Esophagus squamous epithelium (tissue), 5 donors: ENCODE measurements around the gene MOB3B. TPM values are rescaled to one million over a fixed set of nuclear protein-coding genes. Genes with fewer than 3 reads are reported as not detected.

Source experiments
- DNase-seq: peaks from one replicate; lab custom pipeline; 2025; lab: John Stamatoyannopoulos, UW
- H3K27ac ChIP-seq, 4 donors: fragments of 200-600 bp; sonication (generic); one replicate each; pipeline ENCODE4 v1.5.1; 2016 to 2019; ENCODE audit warnings: mild to moderate bottlenecking in 1 of 4
- H3K27me3 ChIP-seq, 4 donors: fragments of 200-600 bp; sonication (generic); 1 replicate in 3 of 4; 2 replicates in 1 of 4; pipeline versions ENCODE4 v1.5.1 to v1.6.0; 2017 to 2021; ENCODE audit warnings: antibody characterized with exemption in 1 of 4
- H3K36me3 ChIP-seq, 3 donors: fragments of 200-600 bp; sonication (generic); one replicate each; pipeline ENCODE4 v1.5.1; 2016 to 2019
- H3K4me1 ChIP-seq, 3 donors: fragments of 200-600 bp; sonication (generic); one replicate each; pipeline ENCODE4 v1.5.1; 2017 to 2019
- H3K4me3 ChIP-seq, 4 donors: fragments of 200-600 bp; sonication (generic); 1 replicate in 3 of 4; 2 replicates in 1 of 4; pipeline ENCODE4 v1.5.1; 2016 to 2019; ENCODE audit warnings: mild to moderate bottlenecking in 2 of 4, moderate library complexity in 1 of 4
- H3K9me3 ChIP-seq, 3 donors: fragments of 200-600 bp; sonication (generic); one replicate each; pipeline ENCODE4 v1.5.1; 2016 to 2019
- CTCF ChIP-seq, 6 experiments: fragments of 450-650 bp in 4 of 6; fragments of 200-600 bp in 2 of 6; sonication (generic) in 2 of 6; IDR thresholded peaks; one replicate each; pipeline ENCODE4 v1.5.1; 2016 to 2019; ENCODE audit warnings: antibody characterized with exemption in 6 of 6, mild to moderate bottlenecking in 4 of 6, moderate library complexity in 4 of 6
- POLR2A ChIP-seq, 4 donors: fragments of 450-650 bp; IDR thresholded peaks; one replicate each; pipeline ENCODE4 v1.6.1; 2017; ENCODE audit warnings: antibody characterized with exemption in 4 of 4, mild to moderate bottlenecking in 4 of 4, moderate library complexity in 3 of 4
- WGBS, 2 donors: methylation state at CpG; one replicate each; pipeline ENCODE4 v1.1.5; 2018; 5-methylcytosine and 5-hydroxymethylcytosine counted together
- intact Hi-C: fragments of 100-400 bp; cut with DNase I; formaldehyde crosslinking; loops from one replicate; pipeline ENCODE4 v1.15.0; 2022
- total RNA-seq, 4 donors: library from RNA; depleted of rRNA; stranded (reverse); fragments of >200 nt; gene quantifications; one replicate each; pipeline ENCODE4 v1.1.0, GENCODE V29; 2016
- donor health status: DM: yes; HTN: yes; CAD: no.

Gene MOB3B
- total RNA-seq, 4 donors from 2014 or later: 2.2 to 7.6 (median 5.2) TPM

- Histone ChIP-seq H3K4me1 (peaks cover 4 to 27% (median 8%) of the 10 kb centered on the region in 3 donors), H3K27ac (no peak overlapping the region), H3K36me3 (no peaks in the 10 kb centered on the region), H3K27me3 (no peaks in the 10 kb centered on the region), H3K4me3 (no peak overlapping the region), H3K9me3 (peaks cover 0 to 4% (median 0%) of the 10 kb centered on the region in 3 donors)
- 89 to 96% methylated on average over 6 of the region's 6 CpGs for WGBS, 2 donors
- no peak for DNase-seq
- TF ChIP-seq CTCF (IDR thresholded peaks at IDR 0.05) (no peak), POLR2A (IDR thresholded peaks at IDR 0.05) (no peak)
- intact Hi-C loops: no loop called here
Observed at GRCh38 chr9:27476870-27477515, 52.6 kb downstream of the MOB3B start.

GRCh38 chr9:27475057-27475595 is 54.5 kb downstream of the MOB3B start:
- peaks cover 4 to 45% (median 8%) of the 10 kb centered on the region in 3 donors for H3K4me1 ChIP-seq
- WGBS, 2 donors: 80 to 96% methylated on average over 5 to 7 of the region's 7 CpGs
- no peaks in the 10 kb centered on the region for H3K27me3 ChIP-seq
- H3K27ac ChIP-seq: peak overlapping the region in 3 of 4 donors; percentile 18 to 61 (median 38)
- H3K9me3 ChIP-seq: peaks cover 0 to 4% (median 0%) of the 10 kb centered on the region in 3 donors
- no peak for TF ChIP-seq POLR2A (IDR thresholded peaks at IDR 0.05)
- TF ChIP-seq CTCF (IDR thresholded peaks at IDR 0.05): no peak
- intact Hi-C loops: no loop called here
- H3K36me3 ChIP-seq: no peaks in the 10 kb centered on the region
- no peak for DNase-seq
- no peak overlapping the region for H3K4me3 ChIP-seq

GRCh38 chr9:27474305-27474704 is 55.3 kb downstream of the MOB3B start:
- H3K4me1 ChIP-seq: peaks cover 4 to 45% (median 8%) of the 10 kb centered on the region in 3 donors
- H3K27ac ChIP-seq: peak overlapping the region in 3 of 4 donors; percentile 18 to 61 (median 38)
- H3K4me3 ChIP-seq: no peak overlapping the region
- 70 to 85% methylated on average over 1 of the region's 1 CpG for WGBS, 2 donors
- no peak for DNase-seq
- TF ChIP-seq CTCF (IDR thresholded peaks at IDR 0.05) (no peak), POLR2A (IDR thresholded peaks at IDR 0.05) (no peak)
- H3K27me3 ChIP-seq: no peaks in the 10 kb centered on the region
- intact Hi-C loops: no loop called here
- H3K9me3 ChIP-seq: peaks cover 0 to 4% (median 0%) of the 10 kb centered on the region in 3 donors
- no peaks in the 10 kb centered on the region for H3K36me3 ChIP-seq

GRCh38 chr9:27473111-27473529 is 56.5 kb downstream of the MOB3B start:
- no peak overlapping the region for H3K4me3 ChIP-seq
- DNase-seq: no peak
- intact Hi-C loops: no loop called here
- no peaks in the 10 kb centered on the region for H3K9me3 ChIP-seq
- no peak for TF ChIP-seq CTCF (IDR thresholded peaks at IDR 0.05)
- no peak for TF ChIP-seq POLR2A (IDR thresholded peaks at IDR 0.05)
- H3K27ac ChIP-seq: peak overlapping the region in 3 of 4 donors; percentile 46 to 73 (median 58)
- no peaks in the 10 kb centered on the region for H3K36me3 ChIP-seq
- H3K4me1 ChIP-seq: peaks cover 4 to 55% (median 12%) of the 10 kb centered on the region in 3 donors
- H3K27me3 ChIP-seq: no peaks in the 10 kb centered on the region
- WGBS, 2 donors: 60 to 65% methylated on average over 6 of the region's 7 CpGs

GRCh38 chr9:27472195-27472594 is 57.4 kb downstream of the MOB3B start:
- no peak for TF ChIP-seq CTCF (IDR thresholded peaks at IDR 0.05)
- TF ChIP-seq POLR2A (IDR thresholded peaks at IDR 0.05): no peak
- intact Hi-C loops: no loop called here
- peak overlapping the region in 2 of 4 donors; percentile 58 to 73 for H3K27ac ChIP-seq
- WGBS, 2 donors: 34 to 69% methylated on average over 5 of the region's 5 CpGs
- peaks cover 4 to 56% (median 12%) of the 10 kb centered on the region in 3 donors for H3K4me1 ChIP-seq
- no peak for DNase-seq
- no peaks in the 10 kb centered on the region for H3K36me3 ChIP-seq
- no peak overlapping the region for H3K4me3 ChIP-seq
- no peaks in the 10 kb centered on the region for H3K9me3 ChIP-seq
- no peaks in the 10 kb centered on the region for H3K27me3 ChIP-seq
